Measurements from ENCODE around the gene DNASE1L2. TPM values are rescaled to one million over a fixed set of nuclear protein-coding genes. Genes with fewer than 3 reads are reported as not detected.

The DNASE1L2 gene
- total RNA-seq, 1 donor from 2014 or later = 3.4 TPM

- peaks cover 7% of the 10 kb centered on the region for H3K27me3 Mint-ChIP-seq (ENCODE audit: unreplicated experiment)
- no peaks in the 10 kb centered on the region for H3K36me3 Mint-ChIP-seq (ENCODE audit: unreplicated experiment)
- no peak for TF ChIP-seq CTCF (IDR thresholded peaks at IDR 0.05; ENCODE audit: partially characterized antibody, unreplicated experiment)
- no peak overlapping the region for H3K27ac Mint-ChIP-seq (ENCODE audit: unreplicated experiment)
- H3K4me3 Mint-ChIP-seq (ENCODE audit: unreplicated experiment) = no peak overlapping the region
- H3K4me1 Mint-ChIP-seq (ENCODE audit: low read depth, unreplicated experiment) = peaks cover 3% of the 10 kb centered on the region
- no peak for DNase-seq
- peaks cover 6% of the 10 kb centered on the region for H3K9me3 Mint-ChIP-seq (ENCODE audit: unreplicated experiment)
Measured at GRCh38 chr16:2231016-2231931, 5.0 kb upstream of the DNASE1L2 start.

- H3K4me1 Mint-ChIP-seq (ENCODE audit: low read depth, unreplicated experiment) = peaks cover 3% of the 10 kb centered on the region
- DNase-seq = no peak
- H3K36me3 Mint-ChIP-seq (ENCODE audit: unreplicated experiment) = no peaks in the 10 kb centered on the region
- peaks cover 6% of the 10 kb centered on the region for H3K9me3 Mint-ChIP-seq (ENCODE audit: unreplicated experiment)
- H3K27ac Mint-ChIP-seq (ENCODE audit: unreplicated experiment) = no peak overlapping the region
- no peak overlapping the region for H3K4me3 Mint-ChIP-seq (ENCODE audit: unreplicated experiment)
- H3K27me3 Mint-ChIP-seq (ENCODE audit: unreplicated experiment) = peaks cover 7% of the 10 kb centered on the region
- no peak for TF ChIP-seq CTCF (IDR thresholded peaks at IDR 0.05; ENCODE audit: partially characterized antibody, unreplicated experiment)
Measured at GRCh38 chr16:2232094-2232990, 3.9 kb upstream of the DNASE1L2 start.

GRCh38 chr16:2233046-2233775, 3.0 kb upstream of the DNASE1L2 start:
- Mint-ChIP-seq H3K9me3 (ENCODE audit: unreplicated experiment) (peaks cover 6% of the 10 kb centered on the region), H3K4me3 (ENCODE audit: unreplicated experiment) (no peak overlapping the region), H3K36me3 (ENCODE audit: unreplicated experiment) (no peaks in the 10 kb centered on the region), H3K27ac (ENCODE audit: unreplicated experiment) (no peak overlapping the region), H3K27me3 (ENCODE audit: unreplicated experiment) (peaks cover 7% of the 10 kb centered on the region), H3K4me1 (ENCODE audit: low read depth, unreplicated experiment) (no peaks in the 10 kb centered on the region)
- no peak for TF ChIP-seq CTCF (IDR thresholded peaks at IDR 0.05; ENCODE audit: partially characterized antibody, unreplicated experiment)
- DNase-seq = no peak

GRCh38 chr16:2233872-2234812, 2.1 kb upstream of the DNASE1L2 start:
- DNase-seq = no peak
- H3K36me3 Mint-ChIP-seq (ENCODE audit: unreplicated experiment) = no peaks in the 10 kb centered on the region
- peaks cover 7% of the 10 kb centered on the region for H3K27me3 Mint-ChIP-seq (ENCODE audit: unreplicated experiment)
- no peak overlapping the region for H3K4me3 Mint-ChIP-seq (ENCODE audit: unreplicated experiment)
- H3K27ac Mint-ChIP-seq (ENCODE audit: unreplicated experiment) = no peak overlapping the region
- peaks cover 5% of the 10 kb centered on the region for H3K9me3 Mint-ChIP-seq (ENCODE audit: unreplicated experiment)
- H3K4me1 Mint-ChIP-seq (ENCODE audit: low read depth, unreplicated experiment) = no peaks in the 10 kb centered on the region
- no peak for TF ChIP-seq CTCF (IDR thresholded peaks at IDR 0.05; ENCODE audit: partially characterized antibody, unreplicated experiment)

Measured in glutamatergic neuron (in vitro differentiated cells).